Measurements from ENCODE around the gene PLLP.
"Not testable (repeated sequence)": the region's sequence is repeated elsewhere in the genome, so short reads cannot be mapped to it uniquely, and the experiment has no call there.

PLLP gene

GRCh38 chr16:57271063-57271345, 13.5 kb downstream of the PLLP start:
- no peak for DNase-seq

DNA sequence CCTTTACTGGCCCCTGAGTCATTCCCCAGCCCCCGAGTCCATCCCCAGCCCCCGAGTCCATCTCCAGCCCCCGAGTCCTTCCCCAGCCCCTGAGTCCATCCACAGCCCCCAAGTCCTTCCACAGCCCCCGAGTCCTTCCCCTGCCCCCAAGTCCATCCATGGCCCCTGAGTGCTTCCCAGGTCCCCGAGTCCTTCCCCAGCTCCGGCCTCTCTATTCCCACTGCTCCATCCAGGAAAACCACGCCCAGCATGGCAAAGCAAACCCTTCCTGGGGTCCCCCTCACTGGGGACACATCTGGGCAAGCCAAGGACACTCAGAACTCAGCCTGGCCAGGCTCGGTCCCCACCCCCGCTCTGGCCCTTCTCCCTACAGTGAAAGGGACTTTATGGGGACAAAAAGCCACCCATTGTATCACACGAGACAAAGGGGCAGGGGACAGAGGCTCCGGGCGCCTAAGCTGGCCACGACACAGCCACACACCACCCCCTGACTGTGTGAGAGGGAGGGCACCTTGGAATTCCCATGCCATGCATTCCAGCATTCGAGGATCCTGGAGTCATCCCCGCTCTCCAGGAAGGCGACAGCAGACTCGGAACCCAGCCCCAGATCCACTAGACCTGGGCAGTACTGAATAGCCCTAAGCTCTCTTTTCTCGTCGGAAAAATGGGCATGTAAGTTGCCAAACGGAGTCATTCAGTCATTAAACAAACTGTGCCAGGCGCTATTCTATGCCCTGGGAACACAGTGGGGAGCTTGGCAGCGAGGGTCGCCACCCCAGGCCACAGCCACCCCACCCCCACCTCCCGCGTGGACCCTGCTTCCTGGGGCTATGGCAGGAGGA, 14.0 kb downstream of the PLLP start:
- DNase-seq: no peak

- no peak for DNase-seq
Measured at GRCh38 chr16:57268804-57269800, 15.4 kb downstream of the PLLP start.

DNA sequence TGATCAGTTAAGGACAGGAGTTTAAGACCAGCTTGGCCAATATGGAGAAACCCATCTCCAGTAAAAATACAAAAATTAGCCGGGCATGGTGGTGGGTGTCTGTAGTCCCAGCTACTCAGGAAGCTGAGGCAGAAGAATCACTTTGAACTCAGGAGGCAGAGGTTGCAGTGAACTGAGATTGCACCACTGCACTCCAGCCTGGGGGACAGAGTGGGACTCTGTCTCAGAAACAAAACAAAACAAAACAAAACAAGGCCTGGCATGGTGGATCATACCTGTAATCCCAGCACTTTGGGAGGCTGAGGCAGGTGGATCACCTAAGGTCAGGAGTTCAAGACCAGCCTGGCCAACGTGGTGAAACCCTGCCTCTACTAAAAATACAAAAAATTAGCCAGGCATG, 17.1 kb downstream of the PLLP start:
- not testable (repeated sequence) for DNase-seq

GRCh38 chr16:57266531-57267260, 17.8 kb downstream of the PLLP start:
- no peak for DNase-seq

GRCh38 chr16:57265850-57266530, 18.5 kb downstream of the PLLP start:
- DNase-seq: no peak

DNA sequence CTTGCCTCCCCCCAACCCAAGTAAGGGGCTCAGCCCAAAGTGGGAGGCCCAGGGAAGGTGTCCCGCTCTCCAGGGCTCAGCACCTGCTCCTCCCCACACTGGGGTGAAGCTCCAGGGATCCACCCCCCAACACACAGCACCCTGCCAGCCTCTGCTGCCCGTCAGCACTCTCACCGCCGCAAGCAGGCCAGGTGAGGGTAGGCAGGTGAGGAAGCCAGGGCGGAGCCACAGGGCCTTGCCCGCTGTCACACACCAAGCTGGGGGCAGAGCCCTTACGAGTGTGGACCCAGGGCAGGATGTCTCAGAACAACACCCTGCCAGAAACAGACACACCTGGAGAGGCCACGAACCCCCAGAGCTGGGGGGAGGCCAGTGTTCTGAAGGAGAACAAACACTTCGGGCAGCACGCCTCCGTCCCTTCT, 19.5 kb downstream of the PLLP start:
- DNase-seq: no peak

DNA sequence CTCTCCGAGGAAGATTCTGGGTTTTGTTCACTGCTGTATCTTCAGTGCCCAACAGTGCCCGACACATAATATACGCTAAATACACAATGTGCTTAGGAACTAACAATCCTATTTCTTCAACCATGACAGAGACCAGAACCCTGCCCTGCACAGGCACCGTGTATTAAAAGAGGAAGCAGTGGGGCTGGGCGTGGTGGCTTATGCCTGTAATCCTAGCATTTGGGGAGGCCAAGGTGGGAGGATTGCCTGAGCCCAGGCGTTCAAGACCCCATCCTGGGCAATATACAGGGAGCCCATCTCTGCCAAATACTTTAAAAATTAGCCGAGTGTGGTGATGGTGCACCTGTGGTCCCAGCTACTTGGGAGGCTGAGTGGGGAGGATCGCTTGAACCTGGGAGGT, 20.1 kb downstream of the PLLP start:
- no peak for DNase-seq

DNA sequence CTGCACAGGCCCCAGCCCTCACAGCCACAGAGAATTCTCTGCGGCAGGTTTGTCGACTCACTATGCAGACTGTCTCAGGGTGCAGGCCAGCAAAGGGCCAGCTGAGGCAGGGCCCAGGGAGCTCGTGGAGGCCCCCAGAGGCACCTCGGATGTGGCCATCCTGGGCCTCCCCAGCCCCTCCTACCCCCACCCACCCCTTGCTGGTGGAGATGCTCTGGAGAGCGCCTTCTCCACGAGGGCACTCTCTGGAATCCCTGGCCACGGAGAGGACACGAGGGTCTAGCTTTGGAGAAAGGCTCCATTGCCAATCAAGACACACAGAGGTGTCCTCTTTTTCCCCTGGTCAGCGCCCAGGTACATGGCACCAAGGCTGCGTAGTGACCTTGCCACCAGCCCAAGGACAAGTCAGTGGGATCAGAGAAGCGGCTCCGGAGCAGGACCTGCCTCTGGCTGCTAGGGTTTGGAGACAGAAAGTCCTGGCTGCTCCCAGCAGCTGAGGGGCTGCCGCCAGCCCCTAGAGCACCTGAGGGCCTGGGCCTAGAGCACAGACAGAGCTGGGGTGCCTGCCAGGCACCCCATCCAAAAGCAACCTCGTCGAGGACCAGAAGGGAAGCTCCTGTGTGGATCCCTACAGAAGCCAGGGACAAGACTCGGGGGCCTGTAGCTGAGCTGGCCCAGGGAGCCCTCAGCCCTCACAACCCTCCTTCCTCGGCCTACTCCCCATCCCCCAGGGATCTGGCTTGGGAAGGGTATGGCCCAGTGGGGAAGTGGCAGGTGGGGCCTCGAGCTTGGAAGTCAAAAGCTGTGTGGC, 20.7 kb downstream of the PLLP start:
- DNase-seq: no peak

DNA sequence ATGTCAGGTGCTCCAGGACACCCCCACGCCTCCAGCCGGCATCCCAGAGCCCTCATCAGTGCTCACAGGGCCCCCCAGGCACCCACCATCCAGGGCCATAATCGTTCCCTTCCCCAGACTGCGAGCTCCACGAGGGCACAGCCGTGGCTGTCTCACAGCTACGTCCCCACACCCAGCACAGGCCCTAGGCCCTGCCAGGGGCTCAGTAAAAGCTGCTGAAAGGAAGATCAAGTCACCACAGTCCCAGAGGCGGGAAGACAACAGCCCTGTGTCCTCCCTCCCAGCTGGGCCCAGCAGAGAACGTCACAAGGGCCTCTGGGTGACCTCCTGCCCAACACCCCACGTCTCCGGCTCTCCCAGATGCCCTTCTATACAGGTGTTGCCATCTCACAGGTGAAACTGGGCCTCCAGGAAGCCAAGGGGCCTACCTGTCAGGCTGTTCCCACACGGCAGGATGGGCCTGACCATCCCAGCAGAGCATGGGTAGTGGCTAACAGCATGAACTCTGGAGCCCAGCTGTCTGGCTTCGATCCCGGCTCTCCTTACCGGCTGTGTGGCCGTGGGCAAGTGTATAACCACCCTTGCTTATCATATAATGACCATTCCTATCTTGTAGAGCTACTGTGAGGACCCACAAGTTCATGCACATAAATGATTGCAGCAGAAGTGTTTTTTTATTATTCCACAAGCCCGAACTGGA, 21.5 kb downstream of the PLLP start:
- DNase-seq: no peak

GRCh38 chr16:57261806-57262205, 22.7 kb downstream of the PLLP start:
- no peak for DNase-seq

DNA sequence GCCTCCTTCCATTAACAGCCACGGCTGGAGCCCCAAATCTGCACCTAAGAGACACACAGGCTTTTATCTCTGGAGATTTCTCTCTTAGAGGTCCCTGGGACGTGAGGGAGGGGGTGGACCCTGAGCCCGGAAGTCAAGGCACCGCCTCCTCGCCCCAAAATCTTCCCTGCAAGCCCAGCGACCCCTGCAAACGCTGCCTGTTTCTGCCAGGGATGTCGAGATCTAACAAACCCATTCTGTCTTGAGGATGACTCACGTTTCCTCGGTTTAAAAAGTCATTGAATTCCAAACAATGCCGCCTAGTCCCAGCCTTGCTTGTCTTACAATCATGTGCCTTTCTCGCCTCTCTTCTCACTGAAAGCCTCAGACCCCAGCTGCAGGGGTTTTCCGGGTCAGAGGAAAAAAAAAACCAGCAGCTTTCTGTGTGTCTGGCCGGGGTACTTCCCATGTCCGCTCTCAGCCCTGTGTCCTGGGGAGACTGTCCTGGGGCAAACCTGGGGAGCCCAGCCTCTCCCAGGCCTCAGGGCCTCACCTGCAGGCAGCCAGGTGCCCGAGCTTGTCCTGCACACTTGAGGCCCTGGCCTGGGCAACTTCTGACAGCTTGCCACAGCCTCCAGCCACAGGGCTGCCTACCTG, 24.1 kb downstream of the PLLP start:
- no peak for DNase-seq

GRCh38 chr16:57258910-57259475, 25.5 kb downstream of the PLLP start:
- DNase-seq: no peak

GRCh38 chr16:57258226-57258909, 26.1 kb downstream of the PLLP start:
- no peak for DNase-seq

DNA sequence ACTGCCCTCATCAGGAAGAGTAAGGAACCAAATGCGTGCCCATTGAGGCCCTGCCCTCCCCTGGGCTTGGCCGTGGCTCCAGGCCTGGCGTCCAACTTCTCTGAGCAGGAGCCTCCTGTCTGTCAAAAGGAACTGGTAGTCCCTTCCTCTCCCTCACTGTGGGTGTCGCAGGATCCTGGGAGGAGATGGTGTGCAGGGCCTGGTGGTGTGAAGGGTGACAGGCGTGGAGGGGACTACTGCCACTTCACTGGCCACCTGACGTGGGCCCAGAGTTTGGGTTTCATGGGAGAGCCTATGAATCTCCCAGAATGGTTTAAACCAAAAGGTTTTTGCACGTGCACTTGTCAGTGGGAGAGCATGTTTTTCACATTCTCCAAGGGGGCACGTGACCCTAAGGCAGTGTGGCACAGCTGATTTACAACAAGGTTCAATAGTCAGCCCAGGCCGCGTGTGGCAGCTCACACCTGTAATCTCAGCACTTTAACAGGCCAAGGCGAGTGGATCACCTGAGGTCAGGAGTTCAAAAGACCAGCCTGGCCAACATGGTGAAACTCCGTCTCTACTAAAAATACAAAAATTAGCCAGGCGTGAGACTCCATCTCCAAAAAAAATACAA, 26.9 kb downstream of the PLLP start:
- DNase-seq: no peak

- DNase-seq: no peak
Measured at GRCh38 chr16:57256601-57257395, 27.7 kb downstream of the PLLP start.

DNA sequence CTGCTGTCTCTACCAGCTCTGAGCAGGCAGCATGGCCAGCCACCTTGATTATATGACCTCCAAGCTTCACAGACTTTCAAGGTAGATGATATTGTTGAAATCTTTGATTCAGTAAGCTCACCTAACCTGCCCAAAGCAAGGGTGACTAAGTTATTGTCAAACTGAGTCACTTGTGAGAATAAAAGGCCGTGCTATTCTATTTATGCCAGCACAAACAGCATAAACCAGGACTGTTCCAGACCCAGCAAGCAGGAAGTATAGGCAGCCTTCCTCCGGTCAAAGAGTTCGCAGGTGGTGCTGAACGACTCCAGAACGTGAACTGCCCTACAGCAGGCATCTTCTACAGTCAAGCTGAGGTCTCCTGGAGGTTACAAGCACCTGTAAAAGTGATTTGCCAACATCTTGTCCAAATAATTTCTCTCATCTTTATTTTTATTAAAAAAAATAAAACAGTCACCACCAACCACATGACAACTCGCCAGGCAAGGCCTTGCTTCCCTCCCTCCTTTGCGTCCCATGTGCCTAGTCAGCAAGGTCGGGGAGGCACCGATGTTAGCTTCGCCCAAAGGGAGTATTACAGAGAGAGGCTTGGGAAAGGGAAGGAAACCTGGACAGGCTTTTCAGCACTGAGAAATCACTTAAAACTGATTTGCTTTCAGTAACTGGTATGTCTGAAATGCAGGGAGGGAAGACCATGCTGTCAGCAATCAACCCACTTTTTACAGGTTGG, 28.6 kb downstream of the PLLP start:
- DNase-seq: no peak

- no peak for DNase-seq
Measured at GRCh38 chr16:57253466-57253865, 31.0 kb downstream of the PLLP start.
